Measurements from ENCODE around the gene PRKCE. TPM values are rescaled to one million over a fixed set of nuclear protein-coding genes. Genes with fewer than 3 reads are reported as not detected.

The PRKCE gene
- total RNA-seq, 4 donors from 2014 or later, result 5.9 to 21.2 (median 18.5) TPM

DNA sequence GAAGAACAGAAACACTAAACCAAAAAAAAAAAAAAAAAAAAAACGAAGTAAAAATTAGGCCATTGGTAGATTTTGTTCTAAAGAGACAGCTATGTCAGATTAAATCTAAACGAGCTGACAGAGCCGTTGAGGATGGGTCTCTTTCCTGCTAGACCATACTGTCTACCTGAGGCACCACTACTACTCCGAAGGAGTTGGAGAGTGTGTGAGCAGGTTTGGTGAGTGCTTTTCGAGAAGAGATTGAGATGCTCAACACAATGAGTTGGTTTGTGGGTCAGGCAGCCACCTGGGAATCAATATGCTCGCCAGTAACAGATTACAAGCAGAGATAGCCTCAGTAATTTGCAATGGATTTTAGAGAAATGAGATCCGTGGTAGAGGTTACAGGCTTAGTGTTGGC is 364.2 kb downstream of the PRKCE start:
- peaks cover 0 to 65% of the 10 kb centered on the region in 2 donors for H3K36me3 ChIP-seq
- no peak overlapping the region for H3K27ac ChIP-seq
- H3K27me3 ChIP-seq, result no peaks in the 10 kb centered on the region
- peaks cover 0 to 9% (median 0%) of the 10 kb centered on the region in 3 donors for H3K4me1 ChIP-seq
- H3K9me3 ChIP-seq, result no peaks in the 10 kb centered on the region
- no peak overlapping the region for H3K4me3 ChIP-seq
- ATAC-seq, result no peak
- WGBS, 2 donors (ENCODE audit: low coverage in 1 of 2), result 71 to 78% methylated on average over 4 to 7 of the region's 7 CpGs
- TF ChIP-seq POLR2AphosphoS5 (IDR thresholded peaks at IDR 0.05), result no peak
- no peak for TF ChIP-seq POLR2A (IDR thresholded peaks at IDR 0.05)
- TF ChIP-seq EP300 (IDR thresholded peaks at IDR 0.05), result no peak
- TF ChIP-seq, protein P1, sequence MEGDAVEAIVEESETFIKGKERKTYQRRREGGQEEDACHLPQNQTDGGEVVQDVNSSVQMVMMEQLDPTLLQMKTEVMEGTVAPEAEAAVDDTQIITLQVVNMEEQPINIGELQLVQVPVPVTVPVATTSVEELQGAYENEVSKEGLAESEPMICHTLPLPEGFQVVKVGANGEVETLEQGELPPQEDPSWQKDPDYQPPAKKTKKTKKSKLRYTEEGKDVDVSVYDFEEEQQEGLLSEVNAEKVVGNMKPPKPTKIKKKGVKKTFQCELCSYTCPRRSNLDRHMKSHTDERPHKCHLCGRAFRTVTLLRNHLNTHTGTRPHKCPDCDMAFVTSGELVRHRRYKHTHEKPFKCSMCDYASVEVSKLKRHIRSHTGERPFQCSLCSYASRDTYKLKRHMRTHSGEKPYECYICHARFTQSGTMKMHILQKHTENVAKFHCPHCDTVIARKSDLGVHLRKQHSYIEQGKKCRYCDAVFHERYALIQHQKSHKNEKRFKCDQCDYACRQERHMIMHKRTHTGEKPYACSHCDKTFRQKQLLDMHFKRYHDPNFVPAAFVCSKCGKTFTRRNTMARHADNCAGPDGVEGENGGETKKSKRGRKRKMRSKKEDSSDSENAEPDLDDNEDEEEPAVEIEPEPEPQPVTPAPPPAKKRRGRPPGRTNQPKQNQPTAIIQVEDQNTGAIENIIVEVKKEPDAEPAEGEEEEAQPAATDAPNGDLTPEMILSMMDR (IDR thresholded peaks at IDR 0.05), result no peak

DNA sequence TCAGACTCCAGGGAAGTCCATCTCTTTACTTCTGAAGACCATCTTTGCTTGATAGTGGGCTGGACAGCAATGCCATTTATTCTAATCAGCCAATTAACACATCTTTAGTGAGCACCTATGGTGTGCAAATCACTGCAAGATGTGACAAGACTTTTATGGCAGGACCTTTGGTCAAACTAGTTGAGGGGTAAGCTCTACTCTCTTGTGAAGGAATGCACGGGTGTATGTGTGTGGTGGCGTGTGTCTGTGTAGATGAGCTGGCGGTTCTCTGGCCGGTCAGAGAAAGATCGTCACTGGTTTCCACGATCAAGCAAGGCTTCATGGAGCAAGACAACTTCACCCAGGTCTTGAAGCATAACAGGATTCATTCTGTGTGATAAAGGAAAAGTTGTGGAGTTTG is 364.6 kb downstream of the PRKCE start:
- Histone ChIP-seq H3K4me3 (no peak overlapping the region), H3K27me3 (no peaks in the 10 kb centered on the region), H3K9me3 (no peaks in the 10 kb centered on the region), H3K36me3 (peaks cover 0 to 68% of the 10 kb centered on the region in 2 donors), H3K4me1 (peaks cover 0 to 9% (median 0%) of the 10 kb centered on the region in 3 donors), H3K27ac (no peak overlapping the region)
- ATAC-seq, result no peak
- WGBS, 2 donors (ENCODE audit: low coverage in 1 of 2), result 97 to 100% methylated on average over 1 to 6 of the region's 6 CpGs
- no peak for TF ChIP-seq POLR2A (IDR thresholded peaks at IDR 0.05)
- TF ChIP-seq POLR2AphosphoS5 (IDR thresholded peaks at IDR 0.05), result no peak
- TF ChIP-seq, protein P1 (IDR thresholded peaks at IDR 0.05), result no peak
- no peak for TF ChIP-seq EP300 (IDR thresholded peaks at IDR 0.05)

DNA sequence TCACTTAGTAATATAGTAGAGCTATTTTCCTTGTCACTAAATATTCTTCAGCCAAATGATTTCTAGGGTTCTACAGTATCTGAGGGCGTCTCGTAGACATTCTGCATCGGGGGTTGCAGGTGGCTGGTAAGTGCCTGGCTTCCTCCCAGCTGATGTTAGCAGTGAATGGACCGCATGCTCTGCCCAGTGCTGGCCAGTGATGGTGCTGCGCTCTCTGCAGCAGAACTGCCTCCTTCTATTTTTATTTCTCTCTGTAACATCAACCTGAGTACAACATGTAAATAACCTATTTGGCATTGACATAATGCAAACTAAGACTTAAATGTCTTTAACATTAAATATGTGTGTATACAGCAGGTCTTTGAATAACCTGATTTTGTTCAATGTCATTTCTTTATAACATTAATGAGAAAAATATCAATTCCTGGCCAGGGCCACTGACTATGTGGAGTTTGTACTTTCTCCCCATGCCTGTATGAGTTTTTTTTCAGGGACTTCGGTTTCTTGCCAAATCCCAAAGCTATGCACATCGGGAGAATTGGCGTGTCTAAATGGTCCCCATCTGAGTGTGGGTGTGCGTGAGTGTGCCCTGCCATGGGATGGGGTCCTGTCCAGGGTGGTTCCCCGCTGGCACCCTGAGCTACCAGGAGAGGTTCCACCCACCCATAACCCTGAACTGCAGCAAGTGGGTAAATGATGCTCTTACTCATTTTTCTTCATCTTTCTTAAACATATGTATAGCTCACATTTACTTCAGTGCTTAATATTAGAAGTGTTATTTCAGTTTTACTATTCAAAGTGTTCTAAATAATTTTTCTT is 367.5 kb downstream of the PRKCE start:
- Histone ChIP-seq H3K4me1 (peaks cover 0 to 9% (median 0%) of the 10 kb centered on the region in 3 donors), H3K36me3 (peaks cover 0 to 54% of the 10 kb centered on the region in 2 donors), H3K27me3 (no peaks in the 10 kb centered on the region), H3K9me3 (no peaks in the 10 kb centered on the region), H3K4me3 (no peak overlapping the region), H3K27ac (no peak overlapping the region)
- 82 to 88% methylated on average over 5 to 8 of the region's 10 CpGs for WGBS, 2 donors (ENCODE audit: low coverage in 1 of 2)
- no peak for ATAC-seq
- no peak for TF ChIP-seq POLR2A (IDR thresholded peaks at IDR 0.05)
- no peak for TF ChIP-seq EP300 (IDR thresholded peaks at IDR 0.05)
- TF ChIP-seq, protein P1 (IDR thresholded peaks at IDR 0.05), result no peak
- no peak for TF ChIP-seq POLR2AphosphoS5 (IDR thresholded peaks at IDR 0.05)

DNA sequence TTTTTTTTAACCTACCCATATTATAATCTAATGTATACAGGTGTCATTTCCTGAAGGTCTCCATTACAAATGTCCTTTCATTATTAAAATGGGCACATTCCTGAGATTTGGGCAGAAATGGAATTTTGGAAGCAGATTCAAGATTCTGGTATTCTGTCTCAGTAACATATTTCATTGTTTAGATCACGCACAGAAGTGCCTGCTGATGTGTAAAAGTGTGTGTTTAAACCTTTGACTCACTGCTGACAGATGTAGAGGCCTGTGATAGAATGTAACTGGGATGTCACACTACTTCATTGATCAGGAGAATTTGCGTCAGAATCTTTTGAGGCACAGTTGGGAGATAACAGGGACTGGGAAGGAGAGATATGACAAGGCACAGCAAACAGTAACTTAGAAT is 368.9 kb downstream of the PRKCE start:
- no peak for ATAC-seq
- H3K4me3 ChIP-seq, result no peak overlapping the region
- no peak overlapping the region for H3K27ac ChIP-seq
- peaks cover 0 to 58% of the 10 kb centered on the region in 2 donors for H3K36me3 ChIP-seq
- H3K4me1 ChIP-seq, result no peaks in the 10 kb centered on the region
- H3K9me3 ChIP-seq, result no peaks in the 10 kb centered on the region
- TF ChIP-seq EP300 (IDR thresholded peaks at IDR 0.05) (no peak), POLR2A (IDR thresholded peaks at IDR 0.05) (no peak), POLR2AphosphoS5 (IDR thresholded peaks at IDR 0.05) (no peak)
- TF ChIP-seq, protein P1 (IDR thresholded peaks at IDR 0.05), result no peak
- 100% methylated on average over 2 of the region's 2 CpGs; no CpG with 5 or more reads in 1 of the 2 donors for WGBS, 2 donors (ENCODE audit: low coverage in 1 of 2)
- H3K27me3 ChIP-seq, result no peaks in the 10 kb centered on the region
